Neural progenitor cell (in vitro differentiated cells): ENCODE results near the gene AZGP1.

Experiments
- EZH2 ChIP-seq: fragments of 200-600 bp; sonication (generic); IDR thresholded peaks from 2 replicates; pipeline ENCODE4 v1.6.1; 2017; ENCODE audit warnings: antibody characterized with exemption, mild to moderate bottlenecking, moderate library complexity
- EZH2phosphoT487 ChIP-seq: fragments of 200-600 bp; sonication (generic); IDR thresholded peaks from 2 replicates; pipeline ENCODE4 v1.6.1; 2017; ENCODE audit warnings: antibody characterized with exemption
- TF ChIP-seq, protein P1 (sequence below): fragments of 200-600 bp; sonication (generic); IDR thresholded peaks from 2 replicates; pipeline ENCODE4 v1.5.1; 2017; ENCODE audit warnings: antibody characterized with exemption, mild to moderate bottlenecking

DNA sequence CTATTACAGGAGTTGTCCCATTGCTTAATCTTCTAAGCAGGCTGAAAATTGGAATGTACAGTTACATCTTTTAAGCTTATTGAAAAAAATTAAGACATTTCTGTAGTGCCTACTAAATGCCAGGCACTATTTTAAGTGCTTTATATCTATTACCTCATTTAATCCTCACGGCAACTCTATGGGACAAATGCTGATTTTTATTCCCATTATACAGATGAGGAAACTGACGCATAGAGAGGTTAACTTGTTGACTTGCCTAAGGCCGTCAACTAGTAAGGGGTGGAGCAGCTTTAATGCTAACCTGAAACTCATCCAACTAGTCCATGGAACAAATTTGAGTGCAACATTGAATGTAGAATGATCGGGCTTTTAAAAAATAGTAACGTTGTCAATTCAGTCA lies 42.0 kb upstream of the AZGP1 start:
- TF ChIP-seq, protein P1, sequence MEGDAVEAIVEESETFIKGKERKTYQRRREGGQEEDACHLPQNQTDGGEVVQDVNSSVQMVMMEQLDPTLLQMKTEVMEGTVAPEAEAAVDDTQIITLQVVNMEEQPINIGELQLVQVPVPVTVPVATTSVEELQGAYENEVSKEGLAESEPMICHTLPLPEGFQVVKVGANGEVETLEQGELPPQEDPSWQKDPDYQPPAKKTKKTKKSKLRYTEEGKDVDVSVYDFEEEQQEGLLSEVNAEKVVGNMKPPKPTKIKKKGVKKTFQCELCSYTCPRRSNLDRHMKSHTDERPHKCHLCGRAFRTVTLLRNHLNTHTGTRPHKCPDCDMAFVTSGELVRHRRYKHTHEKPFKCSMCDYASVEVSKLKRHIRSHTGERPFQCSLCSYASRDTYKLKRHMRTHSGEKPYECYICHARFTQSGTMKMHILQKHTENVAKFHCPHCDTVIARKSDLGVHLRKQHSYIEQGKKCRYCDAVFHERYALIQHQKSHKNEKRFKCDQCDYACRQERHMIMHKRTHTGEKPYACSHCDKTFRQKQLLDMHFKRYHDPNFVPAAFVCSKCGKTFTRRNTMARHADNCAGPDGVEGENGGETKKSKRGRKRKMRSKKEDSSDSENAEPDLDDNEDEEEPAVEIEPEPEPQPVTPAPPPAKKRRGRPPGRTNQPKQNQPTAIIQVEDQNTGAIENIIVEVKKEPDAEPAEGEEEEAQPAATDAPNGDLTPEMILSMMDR: no peak
- TF ChIP-seq EZH2 (no peak), EZH2phosphoT487 (no peak)
